NCI-H2171 (cell line): Measurements from ENCODE around the gene LRRC75A.
A peak's percentile ranks its signal among the peaks of the same experiment; 100 is the strongest.
"Not testable (repeated sequence)": the region's sequence is repeated elsewhere in the genome, so short reads cannot be mapped to it uniquely, and the experiment has no call there.

Source experiments
- DNase-seq: peaks from one replicate; lab custom pipeline; 2025; lab: John Stamatoyannopoulos, UW

Gene LRRC75A

GRCh38 chr17:16449121-16449570 is 42.8 kb downstream of the LRRC75A start:
- no peak for DNase-seq

- DNase-seq, result no peak
Measured at GRCh38 chr17:16448490-16448889, 43.5 kb downstream of the LRRC75A start.

DNA sequence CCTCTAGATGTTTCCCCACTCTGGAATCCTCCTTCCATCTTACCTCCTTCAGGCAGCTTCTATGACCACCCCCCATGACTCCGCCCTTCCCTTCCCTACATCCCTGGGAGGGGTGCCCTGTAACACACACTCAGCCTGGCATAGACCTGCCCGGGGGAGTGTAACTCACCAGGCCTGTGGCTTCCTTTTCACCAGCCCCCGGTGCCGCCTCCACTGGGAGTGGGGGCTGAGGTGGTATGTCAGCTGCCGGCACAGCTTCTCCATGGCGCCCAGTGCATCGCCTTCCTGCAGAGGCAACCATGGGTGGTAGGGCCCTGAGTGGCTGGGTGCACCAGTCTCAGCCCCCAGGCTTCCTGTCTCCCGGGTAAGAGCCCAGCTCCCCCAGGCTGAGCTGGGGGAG is 44.3 kb downstream of the LRRC75A start:
- DNase-seq, result no peak

DNA sequence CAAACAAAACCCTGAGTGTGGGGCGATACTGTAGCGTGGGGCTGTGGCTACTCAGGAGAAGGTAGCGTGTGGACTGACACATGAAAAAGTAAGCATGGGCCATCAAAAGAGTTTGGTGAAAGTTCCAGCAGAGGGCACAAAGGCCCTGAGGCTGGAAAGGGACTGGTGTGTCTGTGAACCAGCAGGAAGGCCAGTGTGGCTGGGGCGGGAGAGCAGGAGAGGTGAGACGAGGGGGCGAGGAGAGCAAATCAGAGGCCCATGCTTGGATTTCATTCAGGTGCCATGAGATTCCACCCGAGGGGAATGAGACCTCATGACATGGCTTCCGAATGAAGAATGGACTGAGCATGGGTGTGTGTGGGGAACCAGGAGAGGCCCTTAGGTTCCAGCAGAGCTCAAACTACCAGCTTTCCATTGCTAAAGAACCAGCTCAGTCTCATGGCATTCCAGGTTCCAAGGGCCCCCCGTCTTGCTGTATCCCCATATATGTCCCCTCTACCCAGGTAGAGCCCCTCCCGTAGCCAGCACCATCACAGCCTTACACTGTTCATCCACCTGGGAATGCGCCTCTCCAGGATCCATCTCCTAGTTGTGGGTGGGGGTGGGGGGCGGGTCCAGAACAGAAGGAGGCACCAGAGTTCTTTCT is 45.5 kb downstream of the LRRC75A start:
- DNase-seq, result no peak

DNA sequence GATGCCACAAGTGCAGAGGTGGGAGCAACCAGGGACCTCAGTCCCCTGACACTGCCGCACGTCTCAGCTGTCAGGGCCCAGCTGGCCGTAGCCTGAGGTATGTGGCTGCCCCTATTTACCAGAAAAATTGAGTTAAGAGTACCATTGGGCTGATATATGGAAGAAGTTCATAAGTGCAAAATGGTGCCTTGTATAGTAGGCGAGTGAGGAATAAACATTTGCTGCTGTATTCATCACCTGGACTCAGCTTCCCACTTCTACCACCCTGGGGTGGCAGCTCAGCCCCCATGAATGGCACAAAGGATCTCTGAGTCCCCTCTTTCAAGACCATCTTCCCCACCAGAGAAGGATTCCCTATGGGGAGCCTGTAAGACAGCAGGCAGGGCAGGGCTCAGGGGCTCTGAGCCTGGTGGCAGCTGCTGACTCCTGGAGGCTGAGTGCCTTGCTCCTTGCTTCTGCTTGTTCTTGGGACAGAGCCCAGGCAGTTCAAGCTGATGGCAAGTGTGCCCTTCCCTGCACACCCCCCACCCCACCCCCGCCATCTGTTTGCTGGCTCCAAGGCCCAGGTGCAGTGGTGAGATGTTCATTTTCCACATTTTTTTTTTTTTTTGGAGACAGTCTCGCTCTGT is 47.6 kb downstream of the LRRC75A start:
- peak; percentile 91 for DNase-seq

GRCh38 chr17:16443511-16444257 is 48.3 kb downstream of the LRRC75A start:
- DNase-seq, result no peak

- DNase-seq, result no peak
Measured at GRCh38 chr17:16442594-16443510, 49.1 kb downstream of the LRRC75A start.

DNA sequence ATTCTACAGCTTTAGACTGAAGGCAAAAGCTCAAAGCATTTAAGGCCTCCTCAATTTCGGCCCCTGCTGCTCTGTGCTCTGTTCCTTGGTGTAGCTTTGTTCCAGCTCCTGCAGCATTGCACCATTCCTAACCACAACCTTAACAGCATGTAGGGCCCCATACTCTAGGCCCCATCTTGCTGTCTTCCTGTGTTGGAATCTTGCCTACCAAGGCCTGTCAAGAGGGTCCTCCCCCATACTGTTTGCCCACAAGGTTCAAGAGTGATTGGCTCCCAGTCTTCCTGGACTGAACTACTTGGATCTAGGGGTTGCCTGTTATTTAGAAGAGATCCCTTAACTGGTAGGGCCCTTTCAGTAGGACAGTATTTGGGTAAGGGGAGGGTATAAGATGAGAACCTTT is 49.9 kb downstream of the LRRC75A start:
- DNase-seq, result no peak

DNA sequence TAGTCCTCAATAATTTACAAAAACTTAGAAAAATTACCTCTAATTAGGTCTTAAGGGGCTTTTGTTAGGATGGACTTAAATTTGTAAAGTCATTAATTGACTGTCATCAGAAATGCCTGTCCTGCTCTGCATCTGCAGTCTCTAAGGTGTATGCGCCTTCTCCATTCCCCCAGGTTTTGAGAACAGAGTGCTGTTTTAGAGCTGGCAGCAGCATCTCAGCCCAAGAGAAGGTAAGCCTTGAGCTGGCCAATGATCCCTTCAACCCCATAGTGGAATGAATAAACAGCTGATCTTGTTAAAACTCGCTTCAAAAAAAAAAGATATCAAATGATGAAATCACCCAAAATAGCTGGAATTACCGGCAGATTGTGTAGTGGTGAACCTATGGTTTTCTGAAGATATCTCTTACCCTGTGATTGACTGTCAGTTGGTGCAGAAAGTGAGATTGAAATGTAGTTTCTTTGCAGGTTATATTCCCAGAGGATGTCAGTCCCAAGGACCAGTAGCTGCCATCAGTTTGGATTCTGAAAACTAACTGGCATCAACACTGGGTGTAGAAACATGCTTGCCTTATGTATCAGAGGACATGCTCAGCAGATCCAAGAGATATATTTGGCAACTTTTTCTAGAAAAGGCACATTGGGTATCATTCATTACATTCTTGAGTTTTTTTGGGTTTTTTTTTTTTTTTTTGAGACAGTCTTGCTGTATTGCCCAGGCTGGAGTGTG is 50.9 kb downstream of the LRRC75A start:
- DNase-seq, result no peak

DNA sequence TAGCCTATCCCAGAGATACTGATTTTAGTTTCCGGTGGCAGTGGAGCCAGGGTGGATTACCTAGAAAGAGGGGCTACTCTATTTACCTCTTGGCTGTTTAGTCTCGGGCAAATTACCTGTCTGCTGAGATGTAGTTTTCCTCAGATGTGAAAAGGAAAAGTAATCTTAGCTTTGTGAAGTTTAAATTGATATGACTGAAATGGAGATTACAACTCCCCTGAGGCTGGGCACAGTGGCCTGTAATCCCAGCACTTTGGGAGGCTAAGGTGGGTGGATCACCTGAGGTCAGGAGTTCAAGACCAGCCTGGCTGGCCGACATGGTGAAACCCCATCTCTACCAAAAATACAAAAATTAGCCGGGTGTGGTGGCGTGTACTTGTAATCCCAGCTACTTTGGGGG is 51.6 kb downstream of the LRRC75A start:
- not testable (repeated sequence) for DNase-seq

DNA sequence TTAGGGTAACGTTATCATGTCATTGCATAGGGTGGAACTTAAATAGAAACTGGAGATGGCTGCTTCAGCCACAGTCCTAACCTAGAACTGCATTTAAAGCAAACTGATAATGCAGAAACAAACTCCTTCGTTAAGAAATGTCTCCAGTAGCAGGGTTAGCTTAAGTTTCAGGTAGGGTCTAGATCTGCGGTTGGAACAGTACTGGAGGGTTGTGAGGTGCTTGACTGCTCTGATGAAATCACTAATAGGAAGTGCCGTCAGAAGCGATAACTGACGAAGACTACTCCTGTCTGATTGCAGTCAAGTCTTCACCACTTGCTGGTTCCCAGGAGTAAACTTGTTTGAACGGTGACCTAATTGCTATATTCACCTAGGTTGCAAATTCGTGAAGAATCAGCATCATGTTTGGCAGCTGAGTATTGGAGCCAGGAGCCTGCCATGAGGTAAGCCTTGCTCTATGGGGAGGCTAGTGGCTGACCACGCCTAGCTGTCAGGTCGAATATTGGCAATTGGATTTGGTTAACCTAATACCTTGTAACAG is 52.1 kb downstream of the LRRC75A start:
- no peak for DNase-seq

- no peak for DNase-seq
Measured at GRCh38 chr17:16439303-16439791, 52.6 kb downstream of the LRRC75A start.

GRCh38 chr17:16438557-16439302 is 53.3 kb downstream of the LRRC75A start:
- DNase-seq, result peak; percentile 99

DNA sequence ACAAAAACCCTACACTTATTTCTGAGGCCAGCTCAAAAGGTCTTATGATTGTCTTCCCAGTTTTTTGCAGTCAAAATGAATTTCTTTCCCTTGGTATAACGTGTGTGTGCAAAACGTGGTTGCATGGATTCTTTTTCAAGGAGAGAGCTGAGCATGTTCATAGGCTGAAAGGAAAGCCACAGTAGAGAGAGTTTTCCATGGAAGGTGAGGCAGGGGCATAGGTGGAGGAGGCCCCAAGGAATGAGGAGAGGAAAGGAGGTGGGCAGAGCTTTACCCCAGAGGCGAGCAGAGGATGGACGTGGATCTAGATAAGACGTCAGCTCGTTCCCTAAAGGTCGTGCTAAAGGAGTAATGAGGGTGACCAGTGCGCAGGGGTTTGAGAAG is 53.8 kb downstream of the LRRC75A start:
- no peak for DNase-seq

DNA sequence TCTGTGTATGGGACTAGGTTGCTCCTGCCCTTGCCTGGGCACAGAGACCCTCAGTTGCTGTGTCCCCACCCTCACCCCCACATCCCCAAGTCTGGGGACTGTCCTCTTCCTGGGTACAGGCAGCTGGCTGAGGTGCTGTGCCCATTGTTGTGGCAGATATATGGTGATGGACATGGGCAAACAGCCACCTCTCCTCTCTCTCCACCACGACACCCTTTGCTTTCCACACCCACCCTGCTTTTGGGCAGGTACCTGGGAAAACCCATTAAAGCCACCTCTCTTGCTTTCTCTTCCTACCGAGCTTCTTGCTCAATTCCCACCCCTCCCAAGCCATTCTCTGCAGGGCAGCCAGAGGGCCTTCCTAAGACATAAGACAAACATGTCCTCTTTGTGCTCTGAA is 54.9 kb downstream of the LRRC75A start:
- no peak for DNase-seq

GRCh38 chr17:16435925-16436886 is 55.8 kb downstream of the LRRC75A start:
- no peak for DNase-seq

- DNase-seq, result no peak
Measured at GRCh38 chr17:16434662-16435061, 57.3 kb downstream of the LRRC75A start.

GRCh38 chr17:16433514-16433913 is 58.5 kb downstream of the LRRC75A start:
- no peak for DNase-seq

- DNase-seq, result no peak
Measured at GRCh38 chr17:16432017-16432416, 60.0 kb downstream of the LRRC75A start.
